Activated naive CD4-positive, alpha-beta T cell treated with anti-CD3 and anti-CD28 coated beads for 36 hours (primary cell): ENCODE data around the gene ACVR2B. TPM values are rescaled to one million over a fixed set of nuclear protein-coding genes. Genes with fewer than 3 reads are reported as not detected.

Experiments used
- CTCF ChIA-PET: fragments of 350-600 bp; sonication (Branson Sonifier 250); formaldehyde crosslinking; loops from one replicate; lab custom pipeline; 2021; ENCODE audit warnings: antibody characterized with exemption; lab: Charles Lee
- DNase-seq: peaks from one replicate; pipeline ENCODE4 v3.0.0-alpha.2; 2020
- H3K27ac Mint-ChIP-seq: one replicate; pipeline ENCODE4 v1.8.0; 2021; ENCODE audit warnings: mild to moderate bottlenecking, mixed read lengths
- H3K27me3 Mint-ChIP-seq: one replicate; pipeline ENCODE4 v1.8.0; 2021; ENCODE audit warnings: low read depth, mixed read lengths
- H3K36me3 Mint-ChIP-seq: one replicate; pipeline ENCODE4 v1.8.0; 2021; ENCODE audit warnings: low read depth, mixed read lengths
- H3K4me1 Mint-ChIP-seq: one replicate; pipeline ENCODE4 v1.8.0; 2021; ENCODE audit warnings: low read depth, mixed read lengths
- H3K4me3 Mint-ChIP-seq: one replicate; pipeline ENCODE4 v1.8.0; 2021; ENCODE audit warnings: mild to moderate bottlenecking, moderate library complexity, mixed read lengths
- H3K9me3 Mint-ChIP-seq: one replicate; pipeline ENCODE4 v1.8.0; 2021; ENCODE audit warnings: mixed read lengths
- intact Hi-C: fragments of 100-400 bp; cut with micrococcal nuclease; formaldehyde crosslinking; loops from one replicate; pipeline ENCODE4 v1.15.1; 2023
- total RNA-seq, 2 experiments: library from RNA; stranded (reverse); gene quantifications; one replicate each; pipeline ENCODE4 v1.2.3, GENCODE V29; 2021

The ACVR2B gene
- total RNA-seq, 2 experiments from 2014 or later, result 6.5 to 6.9 TPM

DNA sequence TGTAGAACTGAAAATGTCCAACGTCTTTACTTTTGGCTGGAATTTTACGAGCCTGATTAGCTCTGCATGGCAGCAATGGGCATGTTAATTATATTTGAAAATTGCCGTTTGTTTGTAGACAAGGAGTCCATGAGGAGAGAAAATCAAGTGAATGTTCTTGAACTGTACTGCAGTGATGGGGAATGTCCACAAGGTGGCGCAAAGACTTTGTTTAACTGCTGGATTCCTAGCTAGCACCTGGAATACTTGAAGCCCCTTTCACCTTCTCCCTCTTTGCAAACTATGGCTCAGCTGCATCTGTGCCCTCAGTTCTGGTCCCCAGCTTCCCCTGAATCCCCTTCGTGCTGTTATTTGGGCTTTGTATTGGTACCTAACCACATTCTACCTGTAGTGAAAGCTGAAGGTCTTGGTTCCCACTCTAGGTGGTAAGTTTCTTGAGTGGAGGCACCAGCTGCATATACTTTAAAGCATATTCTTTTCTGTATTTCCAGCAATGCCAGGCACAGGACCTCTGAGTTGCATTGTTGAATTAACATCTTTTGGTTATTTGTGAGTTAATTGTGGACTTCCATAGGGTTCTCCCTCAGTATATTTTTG, 67.8 kb downstream of the ACVR2B start:
- peak; percentile 83 for DNase-seq
- peaks cover 27% of the 10 kb centered on the region for H3K36me3 Mint-ChIP-seq
- peaks cover 26% of the 10 kb centered on the region for H3K4me1 Mint-ChIP-seq
- H3K27me3 Mint-ChIP-seq, result no peaks in the 10 kb centered on the region
- no peak overlapping the region for H3K27ac Mint-ChIP-seq
- H3K4me3 Mint-ChIP-seq, result no peak overlapping the region
- intact Hi-C loops, result loop anchor here (1.0 to 5.0 kb wide), 6 partner anchors 25 to 509 kb away; partner anchors contain the start of gene EXOG
- H3K9me3 Mint-ChIP-seq, result no peaks in the 10 kb centered on the region
- CTCF ChIA-PET, result interaction anchor here (0.6 to 9.2 kb wide), 49 partner anchors 8 to 509 kb away, joined by 3 to 150 read pairs (median 4); partner anchors contain the start of genes EXOG and XYLB

GRCh38 chr3:38522002-38522401, 68.3 kb downstream of the ACVR2B start:
- DNase-seq, result no peak
- intact Hi-C loops, result loop anchor here (5.0 kb wide), 1 partner anchor 320 kb away; no protein-coding TSS in a partner anchor
- Mint-ChIP-seq H3K4me3 (no peak overlapping the region), H3K9me3 (no peaks in the 10 kb centered on the region), H3K27me3 (no peaks in the 10 kb centered on the region), H3K36me3 (peaks cover 24% of the 10 kb centered on the region), H3K4me1 (peaks cover 26% of the 10 kb centered on the region), H3K27ac (no peak overlapping the region)
- CTCF ChIA-PET, result interaction anchor here (0.6 to 9.2 kb wide), 40 partner anchors 8 to 509 kb away, joined by 3 to 150 read pairs (median 4); partner anchors contain the start of genes EXOG and XYLB

DNA sequence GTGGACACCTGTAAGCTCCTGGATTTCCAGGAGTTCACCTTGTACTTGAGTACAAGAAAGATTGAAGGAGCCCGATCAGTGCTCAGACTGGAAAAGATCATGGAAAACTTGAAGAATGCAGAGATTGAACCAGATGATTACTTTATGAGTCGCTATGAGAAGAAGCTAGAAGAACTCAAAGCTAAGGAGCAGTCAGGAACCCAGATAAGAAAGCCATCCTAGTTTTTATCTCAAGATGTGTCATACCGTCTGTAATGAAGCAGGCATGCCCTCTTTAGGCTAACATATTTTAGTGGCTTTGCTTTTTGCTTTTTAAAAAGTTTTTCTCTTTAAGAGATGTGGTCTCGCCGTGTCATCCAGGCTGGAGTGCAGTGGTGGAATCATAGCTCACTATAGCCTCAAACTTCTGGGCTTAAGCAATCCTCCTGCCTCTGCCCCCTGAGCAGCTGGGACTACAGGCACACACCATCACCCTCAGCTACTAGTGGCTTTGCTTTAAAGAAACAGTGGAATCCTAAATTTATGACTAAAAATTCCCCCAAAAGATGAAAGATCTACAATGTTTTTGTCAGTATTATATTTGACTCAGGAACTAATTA, 70.5 kb downstream of the ACVR2B start:
- H3K4me1 Mint-ChIP-seq, result peaks cover 18% of the 10 kb centered on the region
- no peak overlapping the region for H3K27ac Mint-ChIP-seq
- intact Hi-C loops, result loop anchor here (5.0 kb wide), 1 partner anchor 318 kb away; no protein-coding TSS in a partner anchor

GRCh38 chr3:38526792-38527191, 73.1 kb downstream of the ACVR2B start:
- H3K27me3 Mint-ChIP-seq, result no peaks in the 10 kb centered on the region
- DNase-seq, result no peak
- no peak overlapping the region for H3K4me3 Mint-ChIP-seq
- CTCF ChIA-PET, result interaction anchor here (9.2 kb wide), 1 partner anchor 127 kb away, joined by 150 read pairs; no protein-coding TSS in a partner anchor
- no peaks in the 10 kb centered on the region for H3K4me1 Mint-ChIP-seq
- H3K9me3 Mint-ChIP-seq, result no peaks in the 10 kb centered on the region
- peaks cover 25% of the 10 kb centered on the region for H3K36me3 Mint-ChIP-seq
- intact Hi-C loops, result no loop called here
- no peak overlapping the region for H3K27ac Mint-ChIP-seq

More for the DNA sequence above, 70.5 kb downstream of the ACVR2B start:
- H3K9me3 Mint-ChIP-seq, result no peaks in the 10 kb centered on the region
- DNase-seq, result no peak
- CTCF ChIA-PET, result interaction anchor here (0.7 to 9.2 kb wide), 6 partner anchors 15 to 476 kb away, joined by 3 to 150 read pairs (median 4); no protein-coding TSS in a partner anchor
- no peaks in the 10 kb centered on the region for H3K27me3 Mint-ChIP-seq
- H3K36me3 Mint-ChIP-seq, result peaks cover 29% of the 10 kb centered on the region
- no peak overlapping the region for H3K4me3 Mint-ChIP-seq

- DNase-seq, result no peak
- CTCF ChIA-PET, result interaction anchor here (0.7 kb wide), 1 partner anchor 471 kb away, joined by 3 read pairs; no protein-coding TSS in a partner anchor
- Mint-ChIP-seq H3K4me3 (no peak overlapping the region), H3K36me3 (peaks cover 26% of the 10 kb centered on the region), H3K9me3 (no peaks in the 10 kb centered on the region), H3K4me1 (no peaks in the 10 kb centered on the region), H3K27me3 (no peaks in the 10 kb centered on the region), H3K27ac (no peak overlapping the region)
- intact Hi-C loops, result no loop called here
Measured at GRCh38 chr3:38528457-38528856, 74.8 kb downstream of the ACVR2B start.

DNA sequence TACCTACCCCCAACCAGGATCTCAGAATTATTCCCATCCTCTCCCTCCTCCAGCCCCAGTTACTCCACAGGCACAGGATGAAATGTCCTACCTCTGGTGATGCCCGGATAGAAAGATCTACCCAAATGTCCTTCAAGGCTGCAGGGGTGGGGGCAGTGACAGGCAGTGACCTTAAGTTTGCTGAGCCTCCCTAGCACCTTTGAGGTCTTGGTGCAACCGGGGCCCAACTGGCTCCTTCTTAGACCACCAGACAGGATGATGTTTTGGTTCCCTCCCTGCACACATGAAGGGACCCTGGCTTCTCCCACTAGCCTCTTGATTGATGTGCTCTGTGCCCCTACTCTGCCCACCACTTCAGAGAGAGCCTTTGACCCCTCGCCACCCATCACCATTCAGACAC, 78.8 kb downstream of the ACVR2B start:
- peaks cover 3% of the 10 kb centered on the region for H3K4me1 Mint-ChIP-seq
- H3K27ac Mint-ChIP-seq, result no peak overlapping the region
- H3K4me3 Mint-ChIP-seq, result no peak overlapping the region
- intact Hi-C loops, result no loop called here
- DNase-seq, result no peak
- H3K9me3 Mint-ChIP-seq, result no peaks in the 10 kb centered on the region
- CTCF ChIA-PET, result interaction anchor here (0.6 kb wide), 1 partner anchor 11 kb away, joined by 4 read pairs; no protein-coding TSS in a partner anchor
- peaks cover 20% of the 10 kb centered on the region for H3K36me3 Mint-ChIP-seq
- H3K27me3 Mint-ChIP-seq, result no peaks in the 10 kb centered on the region

GRCh38 chr3:38533285-38533976, 79.7 kb downstream of the ACVR2B start:
- no peak overlapping the region for H3K27ac Mint-ChIP-seq
- H3K4me1 Mint-ChIP-seq, result peaks cover 3% of the 10 kb centered on the region
- H3K36me3 Mint-ChIP-seq, result peaks cover 15% of the 10 kb centered on the region
- no peaks in the 10 kb centered on the region for H3K9me3 Mint-ChIP-seq
- no peaks in the 10 kb centered on the region for H3K27me3 Mint-ChIP-seq
- no peak for DNase-seq
- intact Hi-C loops, result no loop called here
- no peak overlapping the region for H3K4me3 Mint-ChIP-seq
- CTCF ChIA-PET, result interaction anchor here (0.6 to 1.3 kb wide), 2 partner anchors 12 kb away, joined by 4 to 6 read pairs; no protein-coding TSS in a partner anchor

DNA sequence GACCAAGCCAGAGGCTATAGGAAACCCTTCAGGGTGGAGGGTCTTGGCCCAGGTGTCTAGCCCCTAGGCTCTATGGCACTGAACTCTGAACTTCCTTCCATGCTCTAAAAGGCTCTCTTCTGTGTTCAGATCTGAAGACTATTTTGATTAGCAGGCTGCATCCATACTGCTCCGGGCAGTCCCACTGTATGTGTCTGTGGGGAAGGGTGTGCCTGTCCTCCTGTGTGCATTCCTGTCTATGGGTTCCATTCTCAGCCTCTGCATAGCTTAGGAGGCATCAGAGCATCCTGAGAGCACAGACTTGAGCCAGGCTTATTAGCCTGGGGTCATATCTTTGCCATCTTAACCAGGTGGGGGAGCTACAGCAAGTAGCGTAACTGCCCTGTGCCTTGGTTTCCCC, 80.5 kb downstream of the ACVR2B start:
- CTCF ChIA-PET, result interaction anchor here (1.3 kb wide), 1 partner anchor 13 kb away, joined by 6 read pairs; no protein-coding TSS in a partner anchor
- peaks cover 15% of the 10 kb centered on the region for H3K36me3 Mint-ChIP-seq

DNA sequence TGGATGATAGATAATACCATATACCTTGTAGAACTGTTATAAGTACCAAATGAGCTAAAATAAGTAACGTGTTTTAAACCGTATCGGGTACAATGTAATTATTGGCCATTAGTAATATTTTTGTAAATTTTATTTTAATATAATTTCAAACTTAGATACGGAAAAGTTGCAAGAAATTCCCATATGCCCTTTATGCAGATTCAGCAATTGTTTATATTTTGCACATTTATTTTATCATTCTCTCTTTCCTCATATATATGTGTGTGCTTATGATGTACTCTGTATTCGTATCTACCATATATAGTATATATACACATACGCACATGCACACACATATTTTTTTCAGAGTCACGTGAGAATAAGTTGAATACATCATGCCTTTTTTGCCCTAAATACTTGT, 80.9 kb downstream of the ACVR2B start:
- no peak for DNase-seq
- H3K36me3 Mint-ChIP-seq, result peaks cover 15% of the 10 kb centered on the region
- CTCF ChIA-PET, result interaction anchor here (1.3 kb wide), 1 partner anchor 13 kb away, joined by 6 read pairs; no protein-coding TSS in a partner anchor
- intact Hi-C loops, result no loop called here
- no peaks in the 10 kb centered on the region for H3K27me3 Mint-ChIP-seq
- H3K27ac Mint-ChIP-seq, result no peak overlapping the region
- peaks cover 3% of the 10 kb centered on the region for H3K4me1 Mint-ChIP-seq
- H3K9me3 Mint-ChIP-seq, result no peaks in the 10 kb centered on the region
- no peak overlapping the region for H3K4me3 Mint-ChIP-seq

More for the DNA sequence above, 80.5 kb downstream of the ACVR2B start:
- Mint-ChIP-seq H3K4me3 (no peak overlapping the region), H3K4me1 (peaks cover 3% of the 10 kb centered on the region), H3K27ac (no peak overlapping the region), H3K9me3 (no peaks in the 10 kb centered on the region), H3K27me3 (no peaks in the 10 kb centered on the region)
- intact Hi-C loops, result no loop called here
- DNase-seq, result no peak

- H3K4me3 Mint-ChIP-seq, result no peak overlapping the region
- H3K27me3 Mint-ChIP-seq, result no peaks in the 10 kb centered on the region
- intact Hi-C loops, result no loop called here
- no peak overlapping the region for H3K27ac Mint-ChIP-seq
- peaks cover 3% of the 10 kb centered on the region for H3K4me1 Mint-ChIP-seq
- CTCF ChIA-PET, result interaction anchor here (0.6 to 4.1 kb wide), 2 partner anchors 15 to 71 kb away, joined by 3 to 17 read pairs; no protein-coding TSS in a partner anchor
- H3K9me3 Mint-ChIP-seq, result no peaks in the 10 kb centered on the region
- peaks cover 15% of the 10 kb centered on the region for H3K36me3 Mint-ChIP-seq
- no peak for DNase-seq
Measured at GRCh38 chr3:38536671-38537070, 83.0 kb downstream of the ACVR2B start.

GRCh38 chr3:38538773-38539353, 85.2 kb downstream of the ACVR2B start:
- Mint-ChIP-seq H3K27me3 (no peaks in the 10 kb centered on the region), H3K27ac (no peak overlapping the region), H3K4me3 (no peak overlapping the region), H3K36me3 (peaks cover 12% of the 10 kb centered on the region), H3K9me3 (no peaks in the 10 kb centered on the region), H3K4me1 (peaks cover 3% of the 10 kb centered on the region)
- CTCF ChIA-PET, result interaction anchor here (1.5 to 4.1 kb wide), 2 partner anchors 18 to 108 kb away, joined by 3 to 17 read pairs; no protein-coding TSS in a partner anchor
- DNase-seq, result no peak
- intact Hi-C loops, result no loop called here
